SK-N-SH (cell line): ENCODE results near the gene SLC2A10. TPM values are rescaled to one million over a fixed set of nuclear protein-coding genes. Genes with fewer than 3 reads are reported as not detected.

Experiments used
- CTCF ChIA-PET: fragments of 300-600, 350-600 bp; formaldehyde crosslinking; extraction: SDS; loops from one replicate; lab custom pipeline; 2021; lab: Yijun Ruan, JAX
- POLR2A ChIA-PET: fragments of 350-600 bp; sonication (Branson Sonifier 250); formaldehyde crosslinking; extraction: SDS; loops from one replicate; lab custom pipeline; 2020; ENCODE audit warnings: antibody characterized with exemption, inconsistent platforms; lab: Yijun Ruan, JAX
- DNase-seq: peaks from one replicate; pipeline ENCODE4 v3.0.0; 2012
- H2AFZ ChIP-seq: fragments of 200-600 bp; sonication (generic); 2 replicates; pipeline ENCODE4 v1.8.1; 2016; ENCODE audit warnings: antibody characterized with exemption, mild to moderate bottlenecking, low read depth
- H3F3A ChIP-seq: fragments of 200-600 bp; sonication (generic); replicated peaks from 2 replicates; pipeline ENCODE3; 2016; ENCODE audit warnings: antibody characterized with exemption, mild to moderate bottlenecking; ENCODE audit not compliant: insufficient read depth
- H3K27ac ChIP-seq, 2 experiments: fragments of 200-500 bp in 1 of 2; fragments of 200-600 bp in 1 of 2; sonication (Bioruptor generic) in 1 of 2; sonication (generic), shearing (Covaris generic) in 1 of 2; 2 replicates each; pipeline versions ENCODE4 v1.5.1 to v1.6.1; 2014 to 2016; ENCODE audit warnings: low read depth in 2 of 2, inconsistent platforms in 1 of 2, low read length in 1 of 2, mild to moderate bottlenecking in 1 of 2, mixed read lengths in 1 of 2
- H3K27me3 ChIP-seq: fragments of 200-600 bp; sonication (generic), shearing (Covaris generic); 2 replicates; pipeline ENCODE4 v1.6.1; 2016; ENCODE audit warnings: mixed run types; ENCODE audit not compliant: insufficient read depth
- H3K36me3 ChIP-seq, 2 experiments: fragments of 200-500 bp in 1 of 2; fragments of 200-600 bp in 1 of 2; sonication (Bioruptor generic) in 1 of 2; sonication (generic) in 1 of 2; replicated peaks in 1 of 2; 2 replicates each; pipeline versions ENCODE3 to v1.5.1; 2014 to 2016; ENCODE audit warnings: low read length in 1 of 2, mild to moderate bottlenecking in 1 of 2; ENCODE audit not compliant: insufficient read depth in 2 of 2, control insufficient read depth in 1 of 2
- H3K4me1 ChIP-seq, 2 experiments: fragments of 200-500 bp in 1 of 2; fragments of 200-600 bp in 1 of 2; sonication (Bioruptor generic) in 1 of 2; sonication (generic), shearing (Covaris generic) in 1 of 2; 2 replicates each; pipeline versions ENCODE4 v1.5.1 to v1.6.1; 2014 to 2016; ENCODE audit warnings: low read depth in 1 of 2, low read length in 1 of 2, mixed run types in 1 of 2; ENCODE audit not compliant: insufficient read depth in 2 of 2, control insufficient read depth in 1 of 2
- H3K4me2 ChIP-seq: fragments of 200-600 bp; sonication (generic), shearing (Covaris generic); 2 replicates; pipeline ENCODE4 v1.6.1; 2017; ENCODE audit warnings: mixed run types
- H3K4me3 ChIP-seq, 2 experiments: fragments of 200-500 bp in 1 of 2; fragments of 200-600 bp in 1 of 2; sonication (Bioruptor generic) in 1 of 2; sonication (generic), shearing (Covaris generic) in 1 of 2; 2 replicates each; pipeline versions ENCODE4 v1.5.1 to v1.8.1; 2014 to 2016; ENCODE audit warnings: low read depth in 2 of 2, inconsistent platforms in 1 of 2, low read length in 1 of 2, mild to moderate bottlenecking in 1 of 2, mixed read lengths in 1 of 2, moderate library complexity in 1 of 2
- H3K79me2 ChIP-seq: fragments of 200-600 bp; sonication (generic); 2 replicates; pipeline ENCODE4 v1.8.1; 2017; ENCODE audit warnings: mild to moderate bottlenecking; ENCODE audit not compliant: insufficient read depth
- H3K9ac ChIP-seq: fragments of 200-600 bp; sonication (generic); 2 replicates; pipeline ENCODE4 v1.6.1; 2017; ENCODE audit warnings: mixed run types
- H3K9me2 ChIP-seq: fragments of 200-600 bp; sonication (generic); 2 replicates; pipeline ENCODE4 v1.6.1; 2017; ENCODE audit warnings: mixed run types
- H3K9me3 ChIP-seq: fragments of 200-600 bp; sonication (generic); 2 replicates; pipeline ENCODE4 v1.6.1; 2017; ENCODE audit warnings: mixed run types, mild to moderate bottlenecking, moderate library complexity
- H4K20me1 ChIP-seq: fragments of 200-600 bp; sonication (generic); 2 replicates; pipeline ENCODE4 v1.6.1; 2017; ENCODE audit warnings: mild to moderate bottlenecking, mixed run types; ENCODE audit not compliant: insufficient read depth
- ELF1 ChIP-seq: IDR thresholded peaks from 2 replicates; pipeline ENCODE4 v1.4.0; 2012
- EP300 ChIP-seq, 2 experiments: IDR thresholded peaks; 2 replicates each; pipeline versions ENCODE4 v1.4.0 to v1.6.1; 2012; ENCODE audit warnings: borderline replicate concordance in 1 of 2, low read depth in 1 of 2, low read length in 1 of 2
- EZH2phosphoT487 ChIP-seq: fragments of 200-600 bp; sonication (generic); IDR thresholded peaks from 2 replicates; pipeline ENCODE4 v1.6.1; 2017; ENCODE audit warnings: low read depth, mixed run types, mild to moderate bottlenecking, antibody characterized with exemption, moderate library complexity, borderline replicate concordance
- FOXJ3 ChIP-seq: sonication (generic); formaldehyde crosslinking; IDR thresholded peaks from 2 replicates; pipeline ENCODE4 v1.5.1; 2020; ENCODE audit warnings: mild to moderate bottlenecking, missing genetic modification reagents
- FOXM1 ChIP-seq: IDR thresholded peaks from 2 replicates; pipeline ENCODE4 v1.4.0; 2012; ENCODE audit warnings: low read depth, mild to moderate bottlenecking
- GABPA ChIP-seq: IDR thresholded peaks from 2 replicates; pipeline ENCODE4 v1.4.0; 2012; ENCODE audit warnings: low read depth, mild to moderate bottlenecking
- GATA2 ChIP-seq: sonication (generic); formaldehyde crosslinking; IDR thresholded peaks from 2 replicates; pipeline ENCODE4 v1.5.0; 2020; ENCODE audit warnings: mild to moderate bottlenecking, missing genetic modification reagents
- IRF3 ChIP-seq: fragments of 150-350 bp; IDR thresholded peaks from 2 replicates; pipeline ENCODE4 v1.6.1; 2016; ENCODE audit warnings: mild to moderate bottlenecking, low read depth, low read length
- JUND ChIP-seq: IDR thresholded peaks from 2 replicates; pipeline ENCODE4 v1.4.0; 2012
- MXI1 ChIP-seq: IDR thresholded peaks from 2 replicates; pipeline ENCODE4 v1.6.1; 2012; ENCODE audit warnings: mild to moderate bottlenecking, low read depth, low read length, improper control_type of control experiment
- NFIC ChIP-seq: IDR thresholded peaks from 2 replicates; pipeline ENCODE4 v1.4.0; 2012; ENCODE audit warnings: borderline replicate concordance
- NRF1 ChIP-seq: IDR thresholded peaks from 2 replicates; pipeline ENCODE4 v1.6.1; 2012; ENCODE audit warnings: low read depth, mild to moderate bottlenecking, low read length
- PBX3 ChIP-seq: IDR thresholded peaks from 2 replicates; pipeline ENCODE4; 2012
- POLR2AphosphoS5 ChIP-seq: IDR thresholded peaks from 2 replicates; pipeline ENCODE4 v1.6.1; 2012; ENCODE audit warnings: low read depth, low read length
- RAD21 ChIP-seq: IDR thresholded peaks from 2 replicates; pipeline ENCODE4 v1.6.1; 2012; ENCODE audit warnings: mild to moderate bottlenecking, low read length
- RFX5 ChIP-seq: IDR thresholded peaks from 2 replicates; pipeline ENCODE4 v1.6.1; 2012; ENCODE audit warnings: mild to moderate bottlenecking, improper control_type of control experiment, low read length
- RXRA ChIP-seq: IDR thresholded peaks from 2 replicates; pipeline ENCODE4 v1.4.0; 2012; ENCODE audit warnings: low read depth, mild to moderate bottlenecking, borderline replicate concordance
- SIN3A ChIP-seq: IDR thresholded peaks from 2 replicates; pipeline ENCODE4 v1.6.1; 2012; ENCODE audit warnings: low read depth, mild to moderate bottlenecking, low read length, moderate library complexity, borderline replicate concordance
- SMC3 ChIP-seq: IDR thresholded peaks from 2 replicates; pipeline ENCODE4 v1.6.1; 2012; ENCODE audit warnings: low read depth, low read length, improper control_type of control experiment
- TAF1 ChIP-seq: IDR thresholded peaks from 2 replicates; pipeline ENCODE4 v1.6.1; 2012; ENCODE audit warnings: low read depth, mild to moderate bottlenecking, low read length, moderate library complexity, borderline replicate concordance
- TEAD4 ChIP-seq: IDR thresholded peaks from 2 replicates; pipeline ENCODE4 v1.4.0; 2012; ENCODE audit warnings: mild to moderate bottlenecking, borderline replicate concordance; ENCODE audit not compliant: insufficient read depth
- USF2 ChIP-seq: fragments of 150-350 bp; IDR thresholded peaks from 2 replicates; pipeline ENCODE4 v1.6.1; 2017; ENCODE audit warnings: antibody characterized with exemption, low read length, low read depth, borderline replicate concordance
- YY1 ChIP-seq: IDR thresholded peaks from 2 replicates; pipeline ENCODE4 v1.4.0; 2012; ENCODE audit warnings: low read depth, mild to moderate bottlenecking
- WGBS: methylation state at CpG from one replicate; pipeline ENCODE4 v1.1.6; 2017; ENCODE audit warnings: low lambda C conversion rate; 5-methylcytosine and 5-hydroxymethylcytosine counted together
- polyA plus RNA-seq, 3 experiments: library from polyadenylated mRNA; depleted of rRNA; stranded (reverse); fragments of >200 nt; gene quantifications; 2 replicates each; pipeline ENCODE4 v1.2.3, GENCODE V29; 2012
- TF ChIP-seq, protein P1 (sequence below): IDR thresholded peaks from 2 replicates; pipeline ENCODE4 v1.4.0; 2012; ENCODE audit warnings: low read depth, borderline replicate concordance

The SLC2A10 gene
- polyA plus RNA-seq, 1 of the 3 experiments (the other 2 are of a cell fraction): 12.6 TPM

DNA sequence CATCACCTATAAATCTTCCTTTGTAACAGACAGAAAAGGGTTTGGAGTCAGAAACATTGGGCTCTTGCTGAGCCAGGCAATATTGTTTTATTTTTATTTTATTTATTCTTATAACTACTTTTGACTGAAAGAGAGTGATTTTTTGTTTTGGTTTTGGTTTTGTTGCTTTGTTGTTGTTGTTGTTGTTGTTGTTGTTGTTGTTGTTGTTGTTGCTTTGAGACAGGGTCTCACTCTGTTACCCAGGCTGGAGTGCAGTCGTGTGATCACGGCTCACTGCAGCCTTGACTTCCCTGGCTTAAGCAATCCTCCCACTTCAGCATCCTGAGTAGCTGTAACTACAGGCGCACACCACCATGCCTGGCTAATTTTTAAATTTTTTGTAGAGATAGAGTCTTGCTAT, 43.1 kb upstream of the SLC2A10 start:
- no peak for DNase-seq
- no peak for TF ChIP-seq ELF1
- no peak for TF ChIP-seq YY1
- TF ChIP-seq TAF1: no peak
- no peak for TF ChIP-seq NRF1
- TF ChIP-seq MXI1: no peak
- TF ChIP-seq EZH2phosphoT487: no peak
- no peak for TF ChIP-seq TEAD4
- no peak for TF ChIP-seq GABPA
- no peak for TF ChIP-seq EP300 (IDR thresholded peaks at IDR 0.05; ENCODE audit: borderline replicate concordance in 1 of 2, low read depth in 1 of 2, low read length in 1 of 2)
- TF ChIP-seq NFIC: no peak
- no peak for TF ChIP-seq JUND
- TF ChIP-seq RFX5: no peak
- no peak for TF ChIP-seq SMC3
- Histone ChIP-seq H3K27me3 (no peaks in the 10 kb centered on the region), H3K79me2 (no peaks in the 10 kb centered on the region), H3K4me1 (no peaks in the 10 kb centered on the region), H3K4me3 (no peak overlapping the region), H3K9ac (no peak overlapping the region), H3K27ac (no peak overlapping the region), H3K9me3 (no peaks in the 10 kb centered on the region), H4K20me1 (no peaks in the 10 kb centered on the region), H2AFZ (no peak overlapping the region), H3K4me2 (no peak overlapping the region), H3F3A (no peaks in the 10 kb centered on the region), H3K9me2 (no peaks in the 10 kb centered on the region), H3K36me3 (no peaks in the 10 kb centered on the region)
- CTCF ChIA-PET: interaction anchor here (0.7 to 1.7 kb wide), 3 partner anchors 15 to 150 kb away, joined by 3 to 5 read pairs (median 4); no protein-coding TSS in a partner anchor
- 97% methylated on average over 3 of the region's 3 CpGs for WGBS
- POLR2A ChIA-PET: no interaction called here

DNA sequence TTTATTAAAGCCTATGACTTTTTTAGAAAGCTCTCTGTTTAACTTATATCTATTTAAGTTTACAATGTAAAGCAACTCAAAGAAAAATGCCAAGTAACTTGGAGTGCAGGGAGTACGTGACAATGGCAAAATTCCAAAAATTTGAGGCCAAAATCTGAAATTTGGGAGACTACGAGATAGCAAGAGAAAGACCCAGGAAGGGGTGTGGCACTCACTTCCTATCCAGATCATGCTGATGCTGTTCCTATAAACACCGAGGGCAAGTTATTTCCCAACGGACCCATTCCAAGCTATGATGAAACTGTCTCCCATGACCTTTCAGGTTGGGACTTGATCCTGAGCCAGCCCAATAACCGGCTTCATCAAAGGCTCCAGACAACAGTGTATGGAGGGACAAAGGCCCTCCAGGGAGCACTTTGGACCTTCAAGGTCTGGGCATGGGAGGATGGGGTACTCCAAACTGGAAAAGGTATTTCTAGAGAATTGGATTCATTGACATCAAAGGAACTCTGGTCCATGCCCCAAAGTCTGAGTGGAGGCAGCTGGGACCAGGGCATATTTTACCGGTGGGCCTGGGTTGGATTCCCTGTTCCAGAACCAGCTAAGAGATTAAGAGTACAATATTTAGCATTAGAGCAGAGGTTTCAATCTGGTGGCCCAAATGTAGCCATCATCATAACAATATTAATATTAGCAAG, 42.5 kb upstream of the SLC2A10 start:
- H3K4me1 ChIP-seq: no peaks in the 10 kb centered on the region
- POLR2A ChIA-PET: interaction anchor here (0.7 kb wide), 1 partner anchor 97 kb away, joined by 3 read pairs; no protein-coding TSS in a partner anchor
- no peak overlapping the region for H3K4me2 ChIP-seq
- TF ChIP-seq MXI1 (no peak), IRF3 (no peak), RAD21 (no peak), RXRA (no peak), SIN3A (no peak), GATA2 (CRISPR knock-in tag) (no peak), FOXM1 (no peak), FOXJ3 (CRISPR knock-in tag) (no peak), POLR2AphosphoS5 (no peak), PBX3 (no peak), USF2 (no peak)
- TF ChIP-seq, protein P1, sequence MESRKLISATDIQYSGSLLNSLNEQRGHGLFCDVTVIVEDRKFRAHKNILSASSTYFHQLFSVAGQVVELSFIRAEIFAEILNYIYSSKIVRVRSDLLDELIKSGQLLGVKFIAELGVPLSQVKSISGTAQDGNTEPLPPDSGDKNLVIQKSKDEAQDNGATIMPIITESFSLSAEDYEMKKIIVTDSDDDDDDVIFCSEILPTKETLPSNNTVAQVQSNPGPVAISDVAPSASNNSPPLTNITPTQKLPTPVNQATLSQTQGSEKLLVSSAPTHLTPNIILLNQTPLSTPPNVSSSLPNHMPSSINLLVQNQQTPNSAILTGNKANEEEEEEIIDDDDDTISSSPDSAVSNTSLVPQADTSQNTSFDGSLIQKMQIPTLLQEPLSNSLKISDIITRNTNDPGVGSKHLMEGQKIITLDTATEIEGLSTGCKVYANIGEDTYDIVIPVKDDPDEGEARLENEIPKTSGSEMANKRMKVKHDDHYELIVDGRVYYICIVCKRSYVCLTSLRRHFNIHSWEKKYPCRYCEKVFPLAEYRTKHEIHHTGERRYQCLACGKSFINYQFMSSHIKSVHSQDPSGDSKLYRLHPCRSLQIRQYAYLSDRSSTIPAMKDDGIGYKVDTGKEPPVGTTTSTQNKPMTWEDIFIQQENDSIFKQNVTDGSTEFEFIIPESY: no peak

More for the DNA sequence above, 42.5 kb upstream of the SLC2A10 start:
- Histone ChIP-seq H3K36me3 (no peaks in the 10 kb centered on the region), H3F3A (no peaks in the 10 kb centered on the region), H2AFZ (no peak overlapping the region), H3K79me2 (no peaks in the 10 kb centered on the region), H3K9me2 (no peaks in the 10 kb centered on the region), H4K20me1 (no peaks in the 10 kb centered on the region), H3K9ac (no peak overlapping the region), H3K27ac (no peak overlapping the region), H3K9me3 (no peaks in the 10 kb centered on the region), H3K4me3 (no peak overlapping the region), H3K27me3 (no peaks in the 10 kb centered on the region)
- 72% methylated on average over 6 of the region's 6 CpGs for WGBS
- CTCF ChIA-PET: interaction anchor here (0.8 to 1.7 kb wide), 3 partner anchors 14 to 104 kb away, joined by 4 to 5 read pairs (median 4); no protein-coding TSS in a partner anchor
- DNase-seq: no peak
